Measurements from ENCODE around the gene TMEM140. TPM values are rescaled to one million over a fixed set of nuclear protein-coding genes. Genes with fewer than 3 reads are reported as not detected.
A peak's percentile ranks its signal among the peaks of the same experiment; 100 is the strongest.

Gene TMEM140
- total RNA-seq, 3 donors from 2014 or later: 23.1 to 55.7 (median 52.8) TPM

DNA sequence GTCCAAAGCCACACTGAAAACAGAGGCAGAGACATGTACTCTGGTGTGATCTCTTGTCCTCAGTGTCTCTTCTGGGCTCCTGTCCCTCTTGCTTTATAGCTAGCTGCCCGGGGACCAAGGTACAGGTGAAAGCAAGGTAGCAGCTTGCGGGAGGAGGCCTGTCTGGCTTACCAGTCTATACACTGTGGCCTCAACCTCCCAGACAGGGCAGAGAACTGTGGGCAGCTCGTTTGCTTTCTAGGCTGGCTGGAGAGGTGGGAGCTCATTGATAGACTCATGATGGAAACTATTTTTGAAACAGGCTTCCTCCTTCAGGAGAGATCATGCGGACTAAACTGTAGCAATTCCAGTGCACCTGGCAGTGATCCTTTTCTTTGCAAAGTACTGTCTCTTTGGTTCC, 18.0 kb downstream of the TMEM140 start:
- Histone ChIP-seq H3K4me3 (no peak overlapping the region), H3K9me3 (no peaks in the 10 kb centered on the region), H3K4me1 (peaks cover 0 to 15% of the 10 kb centered on the region in 2 donors), H3K27ac (peak overlapping the region; percentile 94 to 98), H3K27me3 (no peaks in the 10 kb centered on the region), H3K36me3 (peaks cover 11% of the 10 kb centered on the region)
- no peak for DNase-seq (ENCODE audit: low spot score in 2 of 2)
- TF ChIP-seq POLR2AphosphoS5 (IDR thresholded peaks at IDR 0.05): no peak
- TF ChIP-seq, protein P1, sequence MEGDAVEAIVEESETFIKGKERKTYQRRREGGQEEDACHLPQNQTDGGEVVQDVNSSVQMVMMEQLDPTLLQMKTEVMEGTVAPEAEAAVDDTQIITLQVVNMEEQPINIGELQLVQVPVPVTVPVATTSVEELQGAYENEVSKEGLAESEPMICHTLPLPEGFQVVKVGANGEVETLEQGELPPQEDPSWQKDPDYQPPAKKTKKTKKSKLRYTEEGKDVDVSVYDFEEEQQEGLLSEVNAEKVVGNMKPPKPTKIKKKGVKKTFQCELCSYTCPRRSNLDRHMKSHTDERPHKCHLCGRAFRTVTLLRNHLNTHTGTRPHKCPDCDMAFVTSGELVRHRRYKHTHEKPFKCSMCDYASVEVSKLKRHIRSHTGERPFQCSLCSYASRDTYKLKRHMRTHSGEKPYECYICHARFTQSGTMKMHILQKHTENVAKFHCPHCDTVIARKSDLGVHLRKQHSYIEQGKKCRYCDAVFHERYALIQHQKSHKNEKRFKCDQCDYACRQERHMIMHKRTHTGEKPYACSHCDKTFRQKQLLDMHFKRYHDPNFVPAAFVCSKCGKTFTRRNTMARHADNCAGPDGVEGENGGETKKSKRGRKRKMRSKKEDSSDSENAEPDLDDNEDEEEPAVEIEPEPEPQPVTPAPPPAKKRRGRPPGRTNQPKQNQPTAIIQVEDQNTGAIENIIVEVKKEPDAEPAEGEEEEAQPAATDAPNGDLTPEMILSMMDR (IDR thresholded peaks at IDR 0.05): no peak
- no peak for TF ChIP-seq POLR2A (IDR thresholded peaks at IDR 0.05)
- intact Hi-C loops (cut with DNase I; ENCODE audit: low total_unique reads): no loop called here

GRCh38 chr7:135166338-135166990, 18.6 kb downstream of the TMEM140 start:
- Histone ChIP-seq H3K4me1 (peaks cover 0 to 15% of the 10 kb centered on the region in 2 donors), H3K9me3 (no peaks in the 10 kb centered on the region), H3K27ac (peak overlapping the region; percentile 94 to 98), H3K27me3 (no peaks in the 10 kb centered on the region), H3K4me3 (peak overlapping the region in 1 of 3 donors; percentile 5), H3K36me3 (peaks cover 11% of the 10 kb centered on the region)
- no peak for DNase-seq (ENCODE audit: low spot score in 2 of 2)
- intact Hi-C loops (cut with DNase I; ENCODE audit: low total_unique reads): no loop called here
- TF ChIP-seq POLR2AphosphoS5 (IDR thresholded peaks at IDR 0.05) (no peak), POLR2A (IDR thresholded peaks at IDR 0.05) (no peak)
- TF ChIP-seq, protein P1 (IDR thresholded peaks at IDR 0.05): no peak

DNA sequence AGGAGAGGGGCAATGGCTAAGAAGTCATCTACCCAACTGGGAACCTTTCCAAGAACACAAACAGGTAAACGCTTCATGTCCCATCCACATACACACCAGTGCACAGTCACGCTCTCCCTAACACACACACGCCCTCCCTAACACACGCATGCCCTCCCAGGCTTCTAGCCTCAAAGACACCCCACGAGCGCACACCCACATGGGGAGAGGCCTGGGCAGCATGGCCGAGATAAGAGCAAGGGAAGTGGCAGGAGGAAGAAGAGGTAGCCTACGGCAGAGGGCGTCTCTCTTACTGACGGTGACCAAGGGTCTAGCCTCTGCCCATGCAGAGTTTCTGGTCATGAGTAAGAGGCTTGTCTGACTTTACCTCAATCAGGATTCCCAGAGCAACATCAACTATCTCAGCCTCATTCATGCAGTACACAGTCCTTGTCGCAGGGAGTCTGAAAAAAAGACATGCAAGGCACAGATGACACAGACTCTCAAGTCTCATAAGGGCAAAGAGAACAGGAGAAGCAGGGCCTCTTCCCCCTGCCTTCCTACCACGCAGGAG, 19.6 kb downstream of the TMEM140 start:
- no peaks in the 10 kb centered on the region for H3K27me3 ChIP-seq
- TF ChIP-seq POLR2A (IDR thresholded peaks at IDR 0.05) (no peak), POLR2AphosphoS5 (IDR thresholded peaks at IDR 0.05) (no peak)
- TF ChIP-seq, protein P1 (IDR thresholded peaks at IDR 0.05): no peak
- H3K4me3 ChIP-seq: peak overlapping the region in 1 of 3 donors; percentile 26
- intact Hi-C loops (cut with DNase I; ENCODE audit: low total_unique reads): no loop called here
- DNase-seq (ENCODE audit: low spot score in 2 of 2): no peak
- H3K9me3 ChIP-seq: no peaks in the 10 kb centered on the region
- H3K4me1 ChIP-seq: peaks cover 0 to 15% of the 10 kb centered on the region in 2 donors
- H3K36me3 ChIP-seq: peaks cover 11% of the 10 kb centered on the region
- peak overlapping the region; percentile 94 to 98 for H3K27ac ChIP-seq

DNA sequence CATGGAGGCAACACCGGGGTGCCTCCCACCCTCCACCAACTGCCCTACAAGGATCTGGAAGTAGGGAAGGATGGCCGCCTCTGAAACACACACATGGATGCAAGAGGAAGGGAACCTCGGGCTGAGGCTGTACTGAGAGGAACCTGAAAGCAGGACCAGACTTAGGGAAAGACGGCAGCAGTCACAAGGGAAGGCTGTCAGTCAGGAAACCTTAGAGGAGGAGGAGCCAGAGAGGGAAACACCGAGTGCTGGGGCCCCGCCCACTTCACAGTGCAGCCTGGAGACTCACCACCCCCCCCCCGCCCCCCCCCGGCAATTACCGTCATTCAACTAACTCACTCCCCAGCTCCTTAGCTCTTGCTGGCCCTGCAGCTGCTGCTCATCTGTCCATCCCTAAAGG, 20.1 kb downstream of the TMEM140 start:
- intact Hi-C loops (cut with DNase I; ENCODE audit: low total_unique reads): no loop called here
- H3K27ac ChIP-seq: peak overlapping the region; percentile 94 to 98
- TF ChIP-seq POLR2AphosphoS5 (IDR thresholded peaks at IDR 0.05) (no peak), POLR2A (IDR thresholded peaks at IDR 0.05) (no peak)
- TF ChIP-seq, protein P1 (IDR thresholded peaks at IDR 0.05): no peak

DNA sequence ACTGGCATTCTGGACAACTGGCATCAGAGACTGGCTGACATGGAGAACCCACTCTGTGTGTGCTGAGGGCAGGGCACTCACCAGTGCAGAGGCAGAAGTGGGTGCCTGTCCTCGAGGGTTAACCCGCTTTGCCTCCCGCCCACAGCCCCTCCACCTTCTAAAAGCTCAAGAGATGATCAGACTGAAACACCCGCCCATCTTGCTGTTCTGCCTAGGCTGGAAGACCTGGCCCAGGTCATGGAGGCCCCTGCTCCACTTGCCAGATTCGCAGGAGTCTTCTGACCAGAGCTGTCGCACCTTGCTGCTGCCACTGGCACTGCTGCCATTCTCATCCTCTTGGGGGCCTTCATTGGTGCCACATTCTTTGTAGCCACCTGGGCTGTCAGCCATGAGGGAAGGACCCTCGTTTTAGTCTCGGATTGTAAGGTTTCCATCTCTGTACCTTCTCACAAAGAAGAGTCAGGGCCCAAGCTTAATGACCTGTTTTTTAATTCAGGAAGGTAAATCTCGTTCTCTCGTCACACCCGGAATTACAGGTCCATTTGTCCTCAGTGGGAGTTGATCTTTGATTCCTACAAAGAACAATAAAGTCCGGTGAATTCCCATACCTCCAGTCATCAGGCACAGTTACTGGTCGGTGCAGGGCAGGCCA, 20.7 kb downstream of the TMEM140 start:
- Histone ChIP-seq H3K4me1 (peaks cover 0 to 15% of the 10 kb centered on the region in 2 donors), H3K9me3 (no peaks in the 10 kb centered on the region), H3K36me3 (peaks cover 11% of the 10 kb centered on the region), H3K27ac (peak overlapping the region; percentile 94 to 98), H3K4me3 (peak overlapping the region in 1 of 3 donors; percentile 26), H3K27me3 (no peaks in the 10 kb centered on the region)
- intact Hi-C loops (cut with DNase I; ENCODE audit: low total_unique reads): no loop called here
- TF ChIP-seq POLR2A (IDR thresholded peaks at IDR 0.05) (no peak), POLR2AphosphoS5 (IDR thresholded peaks at IDR 0.05) (no peak)
- TF ChIP-seq, protein P1 (IDR thresholded peaks at IDR 0.05): no peak
- no peak for DNase-seq (ENCODE audit: low spot score in 2 of 2)

More for the DNA sequence above, 20.1 kb downstream of the TMEM140 start:
- Histone ChIP-seq H3K9me3 (no peaks in the 10 kb centered on the region), H3K27me3 (no peaks in the 10 kb centered on the region), H3K36me3 (peaks cover 11% of the 10 kb centered on the region), H3K4me3 (peak overlapping the region in 1 of 3 donors; percentile 26), H3K4me1 (peaks cover 0 to 15% of the 10 kb centered on the region in 2 donors)
- no peak for DNase-seq (ENCODE audit: low spot score in 2 of 2)
